Esophagus (tissue), 2 donors: Measurements from ENCODE around the gene KAT8. TPM values are rescaled to one million over a fixed set of nuclear protein-coding genes. Genes with fewer than 3 reads are reported as not detected.

Source experiments
- H3K27ac ChIP-seq, 2 donors: one replicate each; pipeline ENCODE4 v1.5.1; 2013; ENCODE audit warnings: low read depth in 2 of 2, mild to moderate bottlenecking in 2 of 2, inconsistent platforms in 1 of 2, low read length in 1 of 2, moderate library complexity in 1 of 2
- H3K27me3 ChIP-seq, 2 donors: one replicate each; pipeline ENCODE4 v1.6.1; 2013; ENCODE audit warnings: low read length in 2 of 2, control low read depth in 1 of 2, mild to moderate bottlenecking in 1 of 2; ENCODE audit not compliant: insufficient read depth in 2 of 2, control insufficient read depth in 1 of 2
- H3K36me3 ChIP-seq, 2 donors: one replicate each; pipeline ENCODE4 v1.6.1; 2013; ENCODE audit warnings: low read length in 1 of 2; ENCODE audit not compliant: control insufficient read depth in 2 of 2, insufficient read depth in 2 of 2
- H3K4me1 ChIP-seq, 2 donors: one replicate each; pipeline ENCODE4 v1.6.1; 2013; ENCODE audit warnings: low read length in 1 of 2; ENCODE audit not compliant: control insufficient read depth in 2 of 2, insufficient read depth in 2 of 2
- H3K4me3 ChIP-seq, 2 donors: one replicate each; pipeline ENCODE4 v1.5.1; 2013; ENCODE audit warnings: low read length in 2 of 2, mild to moderate bottlenecking in 2 of 2, low read depth in 1 of 2, moderate library complexity in 1 of 2
- H3K9me3 ChIP-seq, 2 donors: one replicate each; pipeline ENCODE4 v1.6.1; 2013; ENCODE audit warnings: mild to moderate bottlenecking in 2 of 2, low read depth in 1 of 2, low read length in 1 of 2, moderate library complexity in 1 of 2; ENCODE audit not compliant: control insufficient read depth in 2 of 2, insufficient read depth in 1 of 2
- WGBS, 2 donors: extraction: QIAGEN DNeasy Blood & Tissue Kit; methylation state at CpG; one replicate each; pipeline ENCODE4 v1.1.7; 2013; 5-methylcytosine and 5-hydroxymethylcytosine counted together
- polyA plus RNA-seq, 2 donors: library from polyadenylated mRNA; stranded (reverse); fragments of 200-250 nt; gene quantifications; one replicate each; pipeline ENCODE4 v1.2.3, GENCODE V29; 2013
- donor health status: healthy with polysubstance abuse.
- donor health status: Bipolar disorder and iron deficiency.

The KAT8 gene
- polyA plus RNA-seq, 2 donors: 28.3 to 33.6 TPM

- Histone ChIP-seq H3K27me3 (no peaks in the 10 kb centered on the region), H3K4me1 (peaks cover 8 to 40% of the 10 kb centered on the region in 2 donors), H3K4me3 (peak overlapping the region in 1 of 2 donors; percentile 9), H3K27ac (peak overlapping the region; percentile 92 to 93), H3K36me3 (peaks cover 6 to 40% of the 10 kb centered on the region in 2 donors), H3K9me3 (no peaks in the 10 kb centered on the region)
- 37 to 54% methylated on average over 10 of the region's 10 CpGs for WGBS, 2 donors
These were observed 12.9 kb downstream of the KAT8 start for GRCh38 chr16:31130336-31130891.

GRCh38 chr16:31130899-31131298 lies 13.4 kb downstream of the KAT8 start:
- no peaks in the 10 kb centered on the region for H3K9me3 ChIP-seq
- no peaks in the 10 kb centered on the region for H3K27me3 ChIP-seq
- peaks cover 6 to 38% of the 10 kb centered on the region in 2 donors for H3K36me3 ChIP-seq
- peaks cover 8 to 43% of the 10 kb centered on the region in 2 donors for H3K4me1 ChIP-seq
- 50 to 54% methylated on average over 6 of the region's 6 CpGs for WGBS, 2 donors
- peak overlapping the region; percentile 92 to 93 for H3K27ac ChIP-seq
- H3K4me3 ChIP-seq: peak overlapping the region; percentile 15 to 39

GRCh38 chr16:31131416-31131815 lies 14.0 kb downstream of the KAT8 start:
- 52 to 57% methylated on average over 11 of the region's 11 CpGs for WGBS, 2 donors
- peaks cover 6 to 38% of the 10 kb centered on the region in 2 donors for H3K36me3 ChIP-seq
- H3K4me1 ChIP-seq: peaks cover 8 to 44% of the 10 kb centered on the region in 2 donors
- H3K4me3 ChIP-seq: peak overlapping the region; percentile 15 to 39
- H3K27me3 ChIP-seq: no peaks in the 10 kb centered on the region
- no peaks in the 10 kb centered on the region for H3K9me3 ChIP-seq
- peak overlapping the region; percentile 92 to 93 for H3K27ac ChIP-seq

GRCh38 chr16:31131841-31132271 lies 14.4 kb downstream of the KAT8 start:
- H3K27me3 ChIP-seq: no peaks in the 10 kb centered on the region
- peaks cover 6 to 36% of the 10 kb centered on the region in 2 donors for H3K36me3 ChIP-seq
- peak overlapping the region; percentile 92 to 93 for H3K27ac ChIP-seq
- H3K4me3 ChIP-seq: peak overlapping the region; percentile 15 to 39
- H3K9me3 ChIP-seq: no peaks in the 10 kb centered on the region
- H3K4me1 ChIP-seq: peaks cover 8 to 44% of the 10 kb centered on the region in 2 donors
- 46 to 49% methylated on average over 5 of the region's 5 CpGs for WGBS, 2 donors

GRCh38 chr16:31132303-31132979 lies 15.0 kb downstream of the KAT8 start:
- WGBS, 2 donors: 56 to 70% methylated on average over 20 of the region's 20 CpGs
- H3K4me3 ChIP-seq: peak overlapping the region; percentile 5 to 39

GRCh38 chr16:31133046-31133501 lies 15.6 kb downstream of the KAT8 start:
- Histone ChIP-seq H3K9me3 (no peaks in the 10 kb centered on the region), H3K4me3 (peak overlapping the region; percentile 74 to 84), H3K27me3 (no peaks in the 10 kb centered on the region), H3K4me1 (peaks cover 8 to 44% of the 10 kb centered on the region in 2 donors), H3K36me3 (peaks cover 0 to 26% of the 10 kb centered on the region in 2 donors), H3K27ac (peak overlapping the region; percentile 19 to 92)
- 72 to 81% methylated on average over 5 to 6 of the region's 6 CpGs for WGBS, 2 donors

More at GRCh38 chr16:31132303-31132979, 15.0 kb downstream of the KAT8 start:
- no peaks in the 10 kb centered on the region for H3K27me3 ChIP-seq
- no peaks in the 10 kb centered on the region for H3K9me3 ChIP-seq
- peaks cover 3 to 31% of the 10 kb centered on the region in 2 donors for H3K36me3 ChIP-seq
- H3K4me1 ChIP-seq: peaks cover 8 to 44% of the 10 kb centered on the region in 2 donors
- H3K27ac ChIP-seq: peak overlapping the region; percentile 92 to 93

- peaks cover 7 to 49% of the 10 kb centered on the region in 2 donors for H3K4me1 ChIP-seq
- H3K27ac ChIP-seq: peak overlapping the region in 1 of 2 donors; percentile 92
- peak overlapping the region; percentile 74 to 84 for H3K4me3 ChIP-seq
- 25 to 29% methylated on average over 5 of the region's 5 CpGs for WGBS, 2 donors
- peaks cover 0 to 26% of the 10 kb centered on the region in 2 donors for H3K36me3 ChIP-seq
- H3K9me3 ChIP-seq: no peaks in the 10 kb centered on the region
- no peaks in the 10 kb centered on the region for H3K27me3 ChIP-seq
These were observed 16.7 kb downstream of the KAT8 start for GRCh38 chr16:31134091-31134571.

GRCh38 chr16:31134625-31135534 lies 17.4 kb downstream of the KAT8 start:
- peaks cover 0 to 26% of the 10 kb centered on the region in 2 donors for H3K36me3 ChIP-seq
- 23 to 26% methylated on average over 18 of the region's 18 CpGs for WGBS, 2 donors
- H3K27ac ChIP-seq: peak overlapping the region; percentile 90 to 92
- peaks cover 4 to 44% of the 10 kb centered on the region in 2 donors for H3K4me1 ChIP-seq
- no peaks in the 10 kb centered on the region for H3K27me3 ChIP-seq
- no peaks in the 10 kb centered on the region for H3K9me3 ChIP-seq
- H3K4me3 ChIP-seq: peak overlapping the region; percentile 74 to 84
